Hepatocyte (in vitro differentiated cells): Measurements from ENCODE around the gene IFNA7.
"Not testable (repeated sequence)": the region's sequence is repeated elsewhere in the genome, so short reads cannot be mapped to it uniquely, and the experiment has no call there.

ENCODE experiments used
- CTCF ChIP-seq: fragments of 200-600 bp; sonication (generic); IDR thresholded peaks from 2 replicates; pipeline ENCODE4 v1.5.1; 2016; ENCODE audit warnings: antibody characterized with exemption, mild to moderate bottlenecking; ENCODE audit not compliant: poor library complexity
- EZH2 ChIP-seq: fragments of 200-600 bp; sonication (generic); IDR thresholded peaks from 2 replicates; pipeline ENCODE4 v1.6.1; 2016; ENCODE audit warnings: antibody characterized with exemption, mild to moderate bottlenecking, borderline replicate concordance

GRCh38 chr9:21236360-21236714 lies 34.3 kb upstream of the IFNA7 start:
- TF ChIP-seq CTCF, EZH2: not testable (repeated sequence)
